KBM-7 (cell line): ENCODE results near the gene KCNT1.
"Not testable (repeated sequence)": the region's sequence is repeated elsewhere in the genome, so short reads cannot be mapped to it uniquely, and the experiment has no call there.

Experiments used
- DNase-seq: peaks from one replicate; pipeline ENCODE4 v3.0.0-alpha.2; 2015
- in situ Hi-C: fragments of 300-500 bp; cut with MboI; formaldehyde crosslinking; loops from 2 replicates; pipeline ENCODE4 v1.14.3; 2020; ENCODE audit warnings: low sequenced_read_pairs, low pct_unique_long_range_greater_than_20kb, mixed read lengths

Gene KCNT1

DNA sequence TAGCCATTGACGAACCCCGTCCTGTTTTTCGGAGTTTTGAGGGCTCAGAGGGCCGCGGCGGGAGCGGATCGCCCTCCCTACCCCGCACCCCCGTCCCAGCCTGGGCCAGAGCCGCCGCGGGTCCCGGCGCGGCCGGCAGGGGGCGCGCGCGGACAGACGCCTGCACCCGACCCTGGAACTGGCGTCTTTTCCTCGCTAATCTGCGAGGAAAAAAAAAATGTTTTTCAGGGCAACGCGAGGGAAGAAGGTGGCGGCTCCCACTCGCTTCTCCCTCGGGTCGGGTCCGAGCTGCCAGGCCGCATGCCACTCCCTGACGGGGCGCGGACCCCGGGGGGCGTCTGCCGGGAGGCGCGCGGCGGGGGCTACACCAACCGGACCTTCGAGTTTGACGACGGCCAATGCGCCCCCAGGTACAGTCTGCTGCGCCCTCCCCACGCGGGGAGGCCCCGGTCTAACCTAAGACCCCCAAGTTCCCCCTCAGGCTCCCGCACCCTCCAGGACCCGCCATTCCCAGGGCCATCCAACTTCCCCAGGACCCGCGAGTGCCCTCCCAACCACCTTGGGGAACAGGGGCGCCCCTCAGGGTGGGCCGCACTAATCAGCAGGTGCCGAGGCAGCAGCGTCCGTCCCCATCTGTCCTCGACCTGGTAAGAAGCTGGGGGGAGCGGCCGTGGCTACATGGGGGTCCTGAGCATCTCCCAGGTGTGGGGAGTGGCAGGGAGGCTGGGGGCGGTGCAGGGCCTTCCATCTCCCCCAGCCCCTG, at the start of gene KCNT1:
Gene KCNT1, plus strand, starts transcription at position 227 of the 763 bp plus-strand sequence. Its CDS starts 74 bp downstream, at position 301.
- peak; percentile 65 for DNase-seq
- in situ Hi-C loops, result no loop called here

DNA sequence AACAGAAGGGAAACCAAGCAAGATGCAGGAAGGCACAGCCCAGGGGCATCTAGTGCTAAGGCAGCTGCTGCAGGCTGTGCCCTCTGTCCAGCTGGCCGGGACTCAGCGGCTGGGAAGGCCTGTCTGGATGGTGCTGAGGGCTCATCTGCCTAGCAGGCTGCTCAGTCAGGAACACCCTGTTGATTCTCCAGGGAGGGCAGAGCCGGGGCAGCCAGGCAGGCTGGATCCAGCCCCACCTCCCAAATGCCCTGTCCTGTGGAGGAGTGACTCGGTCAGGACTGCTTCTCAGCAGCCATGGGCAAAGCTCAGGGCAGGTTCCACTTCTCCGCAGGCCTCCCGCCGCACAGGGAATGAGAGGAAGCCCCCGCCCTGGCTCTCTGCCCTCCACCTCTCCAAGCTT, 46.7 kb upstream of the KCNT1 start:
- no peak for DNase-seq
- in situ Hi-C loops, result no loop called here

DNA sequence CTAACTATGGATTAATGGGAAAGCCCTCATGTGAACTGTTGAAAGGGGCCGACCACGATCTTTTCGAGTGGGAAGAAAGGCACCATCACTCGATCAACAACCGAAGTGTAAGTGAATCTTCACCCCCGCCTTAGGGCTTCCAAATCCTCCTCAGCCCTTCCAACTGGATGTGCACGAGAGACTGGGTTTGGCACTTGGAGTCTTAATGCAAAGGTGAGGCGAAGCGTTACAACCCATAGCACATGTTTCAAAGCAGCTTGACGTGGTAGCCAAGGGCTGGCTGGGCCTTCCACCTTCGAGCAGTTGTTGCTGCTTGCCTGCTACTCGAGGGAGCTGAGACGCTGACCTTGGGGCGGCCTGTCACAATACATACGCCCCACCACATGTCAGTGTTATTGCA, 44.6 kb upstream of the KCNT1 start:
- in situ Hi-C loops, result no loop called here
- DNase-seq, result no peak

DNA sequence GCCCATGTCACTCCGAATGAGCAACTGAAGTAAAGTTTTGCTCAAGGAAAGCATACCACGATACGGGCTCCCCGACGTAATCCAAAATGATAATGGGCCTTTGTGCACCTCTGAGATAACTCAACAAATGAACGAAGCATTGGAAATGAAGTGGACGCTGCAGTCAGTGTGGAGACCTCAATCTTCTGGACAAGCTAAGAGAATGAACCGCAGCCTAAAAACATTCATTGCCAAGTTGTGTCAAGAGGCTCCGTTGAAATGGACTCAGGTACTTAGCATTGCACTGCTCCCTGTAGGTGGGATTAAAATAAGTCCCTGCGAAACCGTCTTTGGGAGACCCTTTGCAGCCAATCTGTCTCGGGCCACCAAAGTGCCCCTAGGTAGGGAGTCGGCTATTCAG, 42.7 kb upstream of the KCNT1 start:
- in situ Hi-C loops, result no loop called here
- DNase-seq, result no peak

DNA sequence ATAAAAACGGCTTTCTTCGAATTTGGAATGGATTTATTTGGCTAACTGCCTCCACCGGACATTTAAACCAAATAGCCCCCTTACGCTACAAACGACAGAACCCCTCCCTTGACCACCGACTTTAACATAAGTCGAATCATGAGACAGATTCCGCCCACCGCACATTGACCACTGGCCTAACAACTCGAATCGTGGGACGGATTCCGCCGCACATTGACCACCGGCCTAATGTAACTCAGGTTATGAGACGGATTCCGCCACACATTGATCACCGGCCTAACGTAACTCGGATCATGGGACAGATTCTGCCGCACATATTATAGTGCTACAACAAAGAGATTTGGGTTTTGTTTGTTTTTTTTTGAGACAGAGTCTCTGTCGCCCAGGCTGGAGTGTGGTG, 41.6 kb upstream of the KCNT1 start:
- in situ Hi-C loops, result no loop called here
- no peak for DNase-seq

DNA sequence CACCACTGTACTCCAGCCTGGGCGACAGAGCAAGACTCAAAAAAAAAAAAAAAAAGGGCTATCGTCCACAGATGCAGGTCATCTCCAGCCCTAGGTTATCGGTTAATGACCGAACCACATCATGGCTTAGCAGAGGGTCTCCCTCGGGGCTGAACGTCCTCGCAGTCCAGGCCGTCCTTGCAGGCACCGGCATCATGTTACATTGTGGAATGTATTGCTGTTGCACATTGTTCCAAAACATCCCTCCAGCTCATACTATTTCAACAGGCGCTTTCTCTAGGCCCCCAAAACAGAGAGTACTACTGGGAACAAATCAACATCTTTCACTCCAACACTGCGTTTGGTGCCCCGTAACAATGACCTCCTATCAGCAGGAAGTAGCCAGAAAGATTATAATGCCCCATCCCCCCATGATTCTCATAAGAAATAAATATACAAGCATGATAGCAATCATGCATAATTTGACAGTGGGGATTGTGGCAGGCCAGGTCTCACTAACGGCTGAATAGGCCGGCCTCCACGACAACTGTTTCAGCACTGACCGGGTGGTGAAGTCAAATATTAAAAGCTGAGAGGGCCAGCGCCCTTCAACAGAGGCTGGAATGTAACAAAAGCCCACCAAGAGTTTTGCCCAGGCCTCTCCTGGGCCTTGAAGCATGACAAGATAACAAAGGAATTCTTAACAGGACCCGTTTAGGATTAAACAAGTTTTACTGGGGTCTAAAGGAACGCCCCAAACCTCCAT, 40.0 kb upstream of the KCNT1 start:
- DNase-seq, result no peak
- in situ Hi-C loops, result no loop called here

DNA sequence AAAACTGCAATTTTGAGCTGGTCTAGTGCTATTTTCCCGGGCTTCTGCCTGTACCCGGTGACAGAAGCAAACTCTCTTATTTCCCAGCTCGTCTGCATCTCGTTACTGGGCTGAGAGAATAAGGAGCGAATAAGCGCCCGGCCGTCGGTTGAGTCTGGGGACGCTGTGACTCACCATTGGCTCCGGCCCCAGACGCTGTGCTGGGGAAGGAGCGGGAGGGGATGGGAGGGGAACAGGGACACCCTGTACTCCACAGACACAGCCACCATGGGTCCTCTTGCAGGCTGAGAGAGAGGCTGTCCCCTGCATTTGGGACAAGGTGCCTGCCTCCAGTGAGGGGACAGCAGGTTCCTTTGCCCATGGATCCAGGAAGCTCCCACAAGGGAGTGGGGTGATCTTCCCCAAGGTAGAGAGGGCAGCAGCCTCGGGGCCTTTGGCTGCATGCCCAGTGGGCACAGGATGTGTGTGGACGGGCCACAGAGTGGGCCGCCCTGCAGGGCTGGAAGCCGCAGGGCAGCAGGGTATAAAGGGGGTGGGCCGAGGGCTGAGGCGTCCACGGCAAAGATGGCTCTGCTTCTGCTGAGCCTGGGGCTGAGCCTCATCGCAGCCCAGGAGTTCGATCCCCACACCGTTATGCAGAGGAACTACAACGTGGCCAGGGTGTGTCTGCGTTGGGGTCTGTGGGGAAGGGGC, 39.1 kb upstream of the KCNT1 start, which contains the start of gene LCN9:
Gene LCN9, plus strand, starts transcription at position 552 of the 693 bp plus-strand sequence. Its CDS starts 13 bp downstream, at position 565.
- DNase-seq, result no peak
- in situ Hi-C loops, result no loop called here

DNA sequence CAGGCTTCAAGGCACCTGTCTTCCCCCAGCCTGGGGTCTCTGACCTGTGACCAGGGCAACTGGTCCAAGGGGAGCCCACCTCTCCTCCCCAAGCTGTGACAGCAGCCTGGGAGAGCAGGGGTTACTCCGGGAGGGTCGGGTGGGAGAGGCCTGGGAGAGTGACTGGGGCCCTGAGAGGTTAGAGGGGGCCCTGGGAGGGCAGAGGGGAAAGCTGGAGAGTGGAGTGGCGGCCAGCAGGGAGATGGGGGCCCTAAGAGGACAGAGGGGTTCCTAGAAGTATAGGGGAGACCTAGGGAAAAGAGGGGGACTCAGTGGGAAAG, 38.6 kb upstream of the KCNT1 start:
- in situ Hi-C loops, result no loop called here

DNA sequence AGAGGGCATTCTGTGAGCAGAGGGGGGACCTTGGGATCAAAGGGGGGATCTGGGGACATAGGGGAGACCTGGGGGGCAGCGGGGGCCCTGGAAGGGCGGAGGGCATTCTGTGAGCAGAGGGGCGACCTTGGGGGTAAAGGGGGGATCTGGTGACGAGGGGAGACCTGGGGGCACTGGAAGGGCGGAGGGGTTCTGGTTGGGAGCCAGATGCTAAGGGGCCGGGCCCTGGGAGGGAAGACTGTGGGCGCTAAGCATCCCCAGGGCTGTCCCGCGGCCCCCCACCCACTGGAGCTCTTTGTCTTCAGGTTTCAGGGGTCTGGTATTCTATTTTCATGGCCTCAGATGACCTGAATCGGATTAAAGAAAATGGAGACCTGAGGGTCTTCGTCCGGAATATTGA, 38.1 kb upstream of the KCNT1 start:
- DNase-seq, result no peak
- in situ Hi-C loops, result no loop called here

More for the DNA sequence above, 38.6 kb upstream of the KCNT1 start:
- no peak for DNase-seq

DNA sequence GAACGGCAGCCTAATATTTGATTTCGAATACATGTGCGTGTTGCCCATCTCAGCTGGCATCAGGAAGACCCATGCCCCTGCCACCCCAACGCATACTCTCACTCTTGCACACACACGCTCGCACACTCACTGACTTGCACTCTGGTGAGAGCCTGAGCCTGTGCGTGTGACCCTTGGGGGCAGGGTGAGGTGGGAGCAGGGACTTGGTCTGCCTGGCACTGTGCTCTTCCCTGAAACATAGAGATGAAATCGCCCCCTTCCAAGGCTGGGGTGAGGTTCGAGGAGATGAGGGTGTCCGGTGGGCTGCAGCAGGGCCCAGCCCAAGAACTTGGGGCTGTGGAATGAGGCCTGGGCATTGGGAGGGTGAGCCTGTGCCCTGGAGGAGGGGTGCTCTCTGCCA, 37.7 kb upstream of the KCNT1 start:
- DNase-seq, result no peak
- in situ Hi-C loops, result no loop called here

DNA sequence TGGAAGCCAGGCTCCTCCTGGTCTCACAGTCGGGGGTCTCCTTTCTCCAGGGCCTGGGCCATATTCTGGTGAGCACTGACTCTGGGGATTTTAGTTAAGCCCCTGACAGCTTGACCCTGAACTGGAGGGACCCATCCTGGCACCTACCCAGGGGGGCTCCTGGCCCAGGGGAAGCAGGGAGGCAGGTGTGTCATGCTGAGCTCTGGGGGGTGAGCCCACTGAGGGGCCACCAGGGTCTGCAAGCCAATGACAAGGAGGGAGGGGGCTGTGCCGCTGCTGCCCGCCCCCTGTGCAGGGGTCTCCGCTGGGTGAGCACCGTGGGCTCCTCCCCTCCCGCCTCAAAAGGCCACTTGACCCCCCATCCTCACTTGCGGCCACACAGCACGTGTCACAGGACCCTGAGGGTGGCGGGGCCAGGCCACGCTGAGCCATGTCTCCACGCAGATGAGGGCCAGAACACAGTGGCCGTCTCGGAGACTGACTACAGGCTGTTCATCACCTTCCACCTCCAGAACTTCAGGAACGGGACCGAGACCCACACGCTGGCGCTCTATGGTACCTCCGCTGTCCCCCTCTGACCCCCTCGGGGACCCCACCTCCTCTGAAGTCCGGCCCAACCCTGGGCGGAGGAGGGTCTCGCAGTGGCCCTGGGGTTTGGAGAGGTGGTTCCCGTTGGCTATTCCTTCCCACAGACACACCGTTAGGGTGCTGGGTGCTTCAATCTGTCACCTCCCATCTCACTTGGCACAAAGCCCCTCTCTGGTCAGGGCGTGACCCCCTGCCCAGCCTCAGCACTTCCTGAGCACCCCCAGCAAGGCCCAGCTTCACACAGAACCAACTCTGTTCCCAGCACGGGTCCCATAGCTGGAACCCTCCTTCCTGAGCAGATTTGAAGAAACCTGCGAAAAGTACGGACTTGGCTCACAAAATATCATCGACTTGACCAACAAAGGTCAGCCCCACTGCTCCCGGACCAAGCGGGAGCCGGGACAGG, 36.9 kb upstream of the KCNT1 start:
- in situ Hi-C loops, result no loop called here
- no peak for DNase-seq

DNA sequence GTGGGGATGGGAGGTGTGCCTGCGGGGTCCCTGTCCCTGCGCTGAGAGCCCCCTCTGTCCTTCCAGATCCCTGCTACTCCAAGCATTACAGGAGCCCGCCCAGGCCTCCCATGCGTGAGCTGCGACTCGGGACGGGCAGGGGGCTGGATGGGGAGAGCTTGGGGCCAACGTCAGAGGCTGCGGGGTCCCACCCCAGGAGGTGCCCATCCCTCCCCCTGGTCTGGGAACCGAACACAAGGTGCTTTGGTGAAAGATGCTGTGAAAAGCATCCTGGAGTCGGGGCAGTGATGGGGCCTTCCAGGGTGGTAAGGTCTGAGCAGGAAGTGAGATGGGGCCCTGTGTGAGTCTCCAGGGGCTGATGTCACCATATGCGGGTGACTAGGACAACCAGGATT, 36.2 kb upstream of the KCNT1 start:
- DNase-seq, result no peak
- in situ Hi-C loops, result no loop called here

DNA sequence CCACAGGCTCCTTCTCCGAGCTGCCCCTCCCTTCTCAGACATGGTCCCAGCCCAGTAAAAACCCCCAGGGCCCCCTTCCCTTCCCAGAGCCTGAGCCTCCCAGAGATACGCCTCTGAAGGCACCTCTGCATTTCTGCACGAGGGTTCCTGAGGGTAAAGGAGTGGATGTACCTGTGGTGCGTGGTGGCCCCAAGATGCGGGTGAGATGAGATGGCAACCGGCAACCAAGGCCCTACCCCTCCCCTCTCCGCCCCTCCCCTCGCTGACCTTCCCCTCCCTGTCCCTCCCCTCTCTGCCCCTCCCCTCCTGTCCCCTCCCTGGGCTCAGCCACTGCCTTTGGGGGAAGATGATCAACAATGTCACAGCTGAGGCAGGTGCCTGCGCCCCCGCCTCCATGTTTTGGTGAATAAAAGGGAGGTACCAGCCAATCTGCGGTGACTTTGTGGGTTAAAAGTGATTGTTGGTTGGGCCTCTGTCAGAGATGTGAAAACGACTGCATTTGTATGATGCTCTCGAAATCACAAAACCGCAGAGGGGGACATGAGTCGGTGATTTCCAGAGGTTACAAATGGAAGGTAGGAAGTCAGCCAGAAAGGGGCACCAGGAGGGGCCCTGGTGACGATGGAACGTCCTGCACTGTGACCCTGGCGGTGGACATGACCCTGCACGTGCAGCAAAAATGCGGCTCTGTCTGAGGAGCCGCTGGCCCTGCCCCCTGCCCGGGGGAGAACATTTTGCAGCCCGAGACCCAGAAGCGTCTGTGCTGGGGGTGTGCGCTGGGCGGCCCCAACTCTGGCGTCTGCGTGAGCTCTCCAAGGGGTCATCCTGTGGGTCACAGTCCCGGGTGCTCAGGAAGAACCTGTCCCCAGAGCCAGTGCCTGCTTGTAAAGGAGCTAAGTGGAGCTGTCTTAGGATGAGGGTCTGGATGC, 35.2 kb upstream of the KCNT1 start:
- DNase-seq, result no peak
- in situ Hi-C loops, result no loop called here

DNA sequence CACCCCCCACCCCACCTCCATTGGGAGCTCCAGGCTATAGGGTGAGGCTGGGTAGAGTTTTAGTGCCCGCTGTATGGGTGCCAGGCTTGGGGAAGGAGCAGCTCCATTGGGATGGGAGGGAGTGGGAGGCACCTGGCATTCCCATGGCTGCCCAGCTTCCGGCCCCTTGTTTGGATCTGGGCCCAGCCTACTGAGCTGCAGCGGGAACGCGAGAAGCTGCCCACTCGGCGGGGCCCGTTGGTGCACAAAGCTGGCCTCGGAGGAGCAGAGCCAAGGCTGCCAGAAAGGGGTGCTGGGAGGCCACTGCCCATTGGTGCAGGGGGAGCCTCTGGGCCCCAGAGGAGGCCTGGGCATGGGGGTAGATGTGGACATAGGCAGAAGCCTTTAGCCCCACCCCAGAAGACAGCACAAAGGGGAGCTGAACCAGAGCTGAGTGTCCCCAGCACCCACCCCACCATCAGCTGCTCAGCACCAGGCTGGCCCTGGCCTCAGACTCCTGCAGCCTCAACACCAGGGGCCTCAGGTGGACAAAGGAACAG, 34.5 kb upstream of the KCNT1 start:
- no peak for DNase-seq
- in situ Hi-C loops, result no loop called here

DNA sequence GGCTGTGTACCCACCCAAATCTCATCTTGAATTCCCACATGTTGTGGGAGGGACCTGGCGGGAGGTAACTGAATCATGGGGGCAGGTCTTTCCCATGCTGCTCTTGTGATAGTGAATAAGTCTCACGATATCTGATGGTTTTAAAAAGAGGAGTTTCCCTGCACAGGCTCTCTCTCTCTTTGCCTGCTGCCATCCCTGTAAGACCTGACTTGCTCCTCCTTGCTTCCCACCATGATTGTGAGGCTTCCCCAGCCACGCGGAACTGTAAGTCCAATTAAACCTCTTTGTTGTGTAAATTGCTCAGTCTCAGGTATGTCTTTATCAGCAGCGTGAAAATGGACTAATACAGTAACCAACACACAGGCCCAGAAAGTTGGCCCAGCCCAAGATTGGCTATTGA, 33.0 kb upstream of the KCNT1 start:
- in situ Hi-C loops, DNase-seq: not testable (repeated sequence)

DNA sequence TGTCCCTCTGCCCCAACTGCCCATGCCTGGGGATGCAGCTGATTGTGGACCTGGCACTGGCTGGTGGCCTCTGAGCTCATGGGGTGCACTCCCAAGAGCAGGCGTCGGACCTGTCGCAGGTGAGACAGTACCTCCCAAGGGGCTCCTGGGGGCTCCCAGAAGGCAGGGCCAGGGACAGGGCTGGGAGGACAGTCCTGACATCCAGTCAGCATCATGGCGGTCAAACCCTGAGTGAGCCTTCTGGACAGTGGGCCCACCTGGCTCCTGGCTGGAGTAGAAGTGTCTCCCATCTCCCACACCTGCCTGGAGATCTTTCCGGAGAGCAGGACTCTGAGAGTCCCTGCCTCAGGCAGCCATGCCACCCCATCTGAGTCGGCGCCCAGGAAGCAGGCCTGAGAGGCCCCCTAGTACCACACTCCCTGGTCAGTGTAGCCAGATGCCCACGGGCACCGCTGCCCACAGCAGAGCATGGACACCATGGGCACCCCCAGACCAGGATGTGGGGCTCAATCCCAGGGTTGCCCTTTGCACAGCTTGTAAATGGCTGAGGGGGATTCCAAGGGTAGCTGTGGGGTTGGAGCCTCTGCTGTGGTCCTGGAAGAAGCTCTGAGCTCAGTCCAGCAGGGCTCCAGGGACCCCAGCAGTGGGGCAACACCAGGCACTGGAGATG, 32.2 kb upstream of the KCNT1 start:
- in situ Hi-C loops, result no loop called here
- no peak for DNase-seq
